Measurements from ENCODE around the gene ADGRG6. TPM values are rescaled to one million over a fixed set of nuclear protein-coding genes. Genes with fewer than 3 reads are reported as not detected.
"Not testable (repeated sequence)": the region's sequence is repeated elsewhere in the genome, so short reads cannot be mapped to it uniquely, and the experiment has no call there.

The ADGRG6 gene
- total RNA-seq, 1 donor from 2014 or later = 43.5 TPM

DNA sequence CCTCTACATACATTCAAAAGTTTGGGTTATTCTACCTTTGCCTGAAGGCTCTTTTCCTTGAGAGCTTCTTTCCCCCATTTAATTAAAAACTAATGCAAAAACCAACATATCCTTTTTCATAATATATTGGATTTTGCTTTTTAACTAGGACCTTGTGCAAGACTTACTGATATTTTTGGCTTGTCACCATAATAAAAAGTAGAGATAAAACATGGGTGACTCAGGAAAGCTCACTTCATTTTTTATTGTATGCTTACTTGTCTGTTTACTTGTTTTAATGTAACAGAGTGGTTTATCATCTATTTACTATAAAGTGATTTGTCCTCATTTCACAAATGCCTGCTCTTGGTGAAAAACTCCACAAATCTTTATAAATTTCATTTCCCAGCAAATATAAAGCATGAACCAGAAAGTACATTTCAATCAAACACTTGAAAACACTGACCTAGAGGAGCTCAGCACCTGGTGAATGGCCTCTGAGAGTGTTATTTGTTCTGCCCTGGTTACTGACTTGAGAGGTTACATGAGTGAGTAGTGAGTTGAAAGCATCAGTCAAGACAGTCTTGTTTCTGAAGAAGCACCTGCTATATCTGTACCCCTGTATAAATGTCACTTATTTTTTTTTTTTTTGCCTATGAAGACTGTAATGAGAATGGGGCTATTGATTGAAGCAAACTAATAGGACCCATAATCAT is 20.8 kb downstream of the ADGRG6 start:
- no peak for DNase-seq

DNA sequence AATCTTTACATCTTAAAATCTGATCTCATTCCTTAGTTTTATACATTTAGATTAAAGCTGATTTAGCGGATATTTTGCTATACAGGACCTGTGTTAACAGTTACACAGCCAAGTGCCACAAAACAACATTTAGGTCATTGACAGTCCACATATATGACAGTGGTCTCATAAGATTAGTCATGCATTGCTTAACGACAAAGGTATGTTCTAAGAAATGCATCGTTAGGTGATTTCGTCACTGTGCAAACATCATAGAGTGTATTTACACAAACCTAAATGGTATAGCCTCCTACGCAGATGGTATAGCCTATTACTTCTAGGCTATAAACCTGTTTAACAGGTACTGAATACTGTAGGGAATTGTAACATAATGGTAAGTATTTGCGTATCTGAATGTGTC is 21.6 kb downstream of the ADGRG6 start:
- no peak for DNase-seq

DNA sequence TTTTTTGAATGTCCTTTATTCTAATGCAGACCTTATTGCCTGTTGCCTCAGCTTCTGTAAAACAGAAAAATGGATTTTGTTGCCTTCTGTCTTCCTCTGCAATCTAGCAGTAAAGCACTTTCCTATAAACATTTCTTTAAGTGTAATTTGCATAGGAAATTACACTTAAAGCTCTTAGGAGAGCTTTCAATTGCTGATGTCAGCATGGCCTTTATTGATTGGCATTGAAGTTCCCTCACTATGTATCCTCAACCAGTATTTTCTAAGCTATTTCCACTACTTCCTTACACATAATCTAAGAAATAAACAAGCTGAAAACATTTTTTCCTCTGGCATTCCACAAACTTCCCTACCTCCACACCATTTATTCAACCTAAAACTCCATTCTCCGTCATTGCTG is 22.3 kb downstream of the ADGRG6 start:
- no peak for DNase-seq

DNA sequence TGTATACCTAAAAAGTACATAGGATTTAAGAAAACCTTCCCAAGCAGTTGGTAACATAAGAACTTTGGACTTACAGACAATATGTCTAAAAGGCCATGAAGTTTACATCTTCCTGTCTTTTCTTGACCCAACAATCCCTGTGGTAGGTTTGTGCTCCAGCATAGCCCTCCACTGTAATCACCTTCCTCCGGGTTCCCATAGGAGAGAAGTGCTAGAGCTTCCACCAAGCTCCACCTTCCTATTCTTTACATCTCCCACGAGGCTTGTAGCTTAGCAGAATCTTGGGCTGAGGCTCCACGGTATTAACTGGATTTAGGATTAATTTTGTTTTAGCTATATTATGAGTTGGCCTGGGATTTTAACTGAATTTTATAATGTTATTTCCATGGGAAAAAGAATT is 23.3 kb downstream of the ADGRG6 start:
- DNase-seq = no peak

DNA sequence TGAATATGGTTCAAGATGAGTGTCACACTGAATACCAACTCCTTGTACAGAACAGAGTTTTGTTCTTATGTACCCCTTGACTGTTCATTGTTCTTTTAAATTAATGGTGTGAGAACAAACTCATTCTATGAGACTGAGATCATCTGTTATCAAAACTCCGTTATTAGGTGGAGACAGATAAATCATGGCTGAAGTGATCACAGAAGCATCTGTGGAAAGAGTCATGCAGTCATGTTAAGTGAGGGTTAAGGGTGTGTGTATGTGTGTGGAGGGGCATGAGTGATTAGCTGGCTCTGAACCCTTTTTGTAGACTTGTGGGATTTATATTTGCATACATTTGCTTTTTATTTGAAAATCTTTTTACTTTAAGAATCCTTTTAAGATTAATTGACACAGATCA is 24.7 kb downstream of the ADGRG6 start:
- DNase-seq = no peak

DNA sequence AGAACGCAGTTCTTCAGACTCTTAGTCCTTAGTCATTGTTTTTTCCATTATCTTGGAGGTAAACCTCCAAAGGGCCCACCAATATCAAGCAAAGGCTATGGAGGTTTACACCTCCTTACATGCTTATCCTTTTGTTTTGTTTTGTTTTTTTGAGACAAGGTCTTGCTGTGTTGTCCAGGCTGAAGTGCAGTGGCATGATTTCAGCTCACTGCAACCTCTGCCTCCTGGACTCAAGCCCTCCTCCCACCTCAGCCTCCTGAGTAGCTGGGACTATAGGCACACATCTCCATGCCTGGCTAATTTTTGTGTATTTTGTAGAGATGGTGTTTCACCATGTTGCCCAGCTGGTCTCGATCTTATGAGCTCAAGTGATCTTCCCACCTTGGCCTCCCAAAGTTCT is 26.3 kb downstream of the ADGRG6 start:
- no peak for DNase-seq

DNA sequence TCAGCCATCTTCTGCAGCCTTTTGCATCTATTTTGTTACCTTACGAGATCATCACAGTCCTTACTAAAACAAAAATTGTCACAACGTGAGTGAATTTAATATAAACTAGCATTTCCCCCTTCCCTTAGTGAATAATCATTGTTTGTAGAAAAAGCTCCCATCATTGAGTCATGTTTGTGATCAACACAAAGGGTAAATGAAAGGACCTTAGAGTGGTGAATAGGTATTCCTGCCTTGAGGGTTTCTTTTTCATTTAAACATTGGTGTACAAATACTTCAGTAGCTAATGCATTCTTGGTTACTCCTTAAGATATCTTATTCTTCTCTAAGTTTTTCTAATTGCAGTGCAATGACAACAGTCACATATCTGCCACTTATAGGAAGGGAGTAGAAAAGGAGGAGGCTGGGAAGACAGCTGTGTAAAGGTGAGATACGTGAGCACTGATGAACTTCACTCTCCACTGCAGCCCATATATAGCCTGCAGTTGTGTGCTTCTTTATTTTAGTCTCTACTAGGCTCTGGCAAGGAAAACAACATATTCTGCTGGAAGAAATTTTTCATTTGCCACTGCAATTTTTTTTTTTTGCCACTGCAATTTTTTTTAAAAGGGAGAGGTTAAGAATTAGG is 27.8 kb downstream of the ADGRG6 start:
- DNase-seq = no peak

DNA sequence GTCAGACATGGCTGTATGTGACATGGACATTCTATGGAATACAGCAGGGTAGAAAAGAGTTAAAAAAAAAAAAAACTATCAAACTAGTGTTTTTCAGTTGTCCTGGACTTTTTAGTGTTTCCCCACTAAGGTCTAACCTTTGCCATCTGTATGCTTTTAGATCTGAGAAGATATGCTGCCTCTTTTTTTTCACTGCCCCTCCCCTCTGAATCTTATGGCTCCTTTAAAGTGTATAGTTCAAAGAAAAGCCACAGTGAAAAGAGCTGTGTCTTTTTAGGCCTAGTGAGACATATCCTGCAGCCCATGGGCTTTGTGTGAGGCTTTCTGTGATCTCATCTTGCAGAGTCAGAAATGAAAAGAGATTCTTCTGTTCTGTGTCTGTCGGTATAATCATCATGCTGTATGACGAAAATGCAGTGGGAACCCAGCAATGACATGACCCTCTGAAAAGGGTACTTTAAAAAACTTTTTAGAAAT is 29.3 kb downstream of the ADGRG6 start:
- DNase-seq = peak; percentile 25

DNA sequence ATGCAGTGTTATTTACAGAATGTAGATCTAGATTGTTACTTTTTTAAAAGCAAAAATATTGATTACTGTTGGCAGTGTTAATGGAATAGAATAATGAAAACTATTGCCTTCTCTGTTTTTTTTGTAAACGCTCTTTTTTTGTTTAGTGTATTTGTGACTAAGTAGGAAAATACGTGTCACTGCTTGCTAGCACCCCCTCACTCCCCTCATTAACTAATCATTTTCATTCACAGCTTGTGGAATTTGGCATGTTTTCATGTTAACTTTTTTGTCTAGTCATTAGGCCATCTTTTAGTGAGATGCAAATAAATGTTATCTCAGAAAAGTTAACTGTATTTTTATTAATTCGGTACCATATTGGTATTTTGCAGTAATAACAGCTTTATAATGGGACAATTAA is 29.8 kb downstream of the ADGRG6 start:
- DNase-seq = no peak

DNA sequence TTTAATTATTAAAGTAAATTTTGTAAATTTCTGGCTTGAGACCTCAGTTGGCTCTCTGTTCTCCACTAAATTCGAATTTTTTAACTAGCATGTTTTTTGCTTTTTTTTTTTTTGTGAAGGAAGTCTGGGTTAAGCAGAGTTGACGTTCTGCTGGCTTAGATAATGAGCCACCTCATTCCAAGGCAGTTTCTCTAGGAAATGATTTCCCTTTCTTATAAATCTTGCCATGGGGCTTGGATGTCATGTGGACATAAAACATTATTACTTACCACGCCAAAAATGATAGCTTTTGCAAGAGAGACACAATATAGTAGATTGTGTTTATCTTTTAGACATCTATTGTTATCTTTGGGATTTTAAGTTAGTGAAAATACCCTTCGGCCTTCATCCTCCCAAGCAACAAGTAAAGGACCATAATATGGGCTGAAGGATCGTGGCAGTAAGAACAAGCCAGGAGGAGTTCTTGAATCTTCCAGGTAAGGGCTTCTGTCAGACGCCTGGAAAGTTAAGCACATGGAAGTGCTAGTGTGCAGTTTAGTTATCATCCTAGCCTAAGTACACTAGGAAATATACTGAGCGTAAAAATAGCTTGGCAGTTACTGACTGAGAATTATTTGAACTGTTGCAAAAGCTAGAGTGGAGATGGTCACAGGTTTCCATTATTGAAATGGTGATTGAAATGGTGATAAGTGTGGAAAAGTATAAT is 30.7 kb downstream of the ADGRG6 start:
- no peak for DNase-seq

DNA sequence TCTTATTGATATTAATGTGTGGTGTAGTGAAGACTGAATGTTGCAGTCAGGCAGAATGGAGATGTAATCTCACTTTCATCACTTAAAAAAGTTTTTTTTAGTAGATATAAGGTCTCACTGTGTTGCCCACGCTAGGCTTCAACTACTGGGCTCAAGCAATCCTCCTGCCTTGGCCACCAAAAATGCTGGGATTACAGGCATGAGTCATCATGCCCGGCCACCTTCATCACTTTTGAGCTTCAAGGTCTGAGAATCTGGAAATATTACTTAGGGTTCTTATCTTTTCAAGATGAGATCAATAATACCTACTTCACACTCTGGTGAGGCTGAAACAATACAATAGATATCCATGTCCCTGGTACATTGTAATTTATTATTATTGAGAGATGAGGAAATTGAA is 31.6 kb downstream of the ADGRG6 start:
- DNase-seq = no peak

DNA sequence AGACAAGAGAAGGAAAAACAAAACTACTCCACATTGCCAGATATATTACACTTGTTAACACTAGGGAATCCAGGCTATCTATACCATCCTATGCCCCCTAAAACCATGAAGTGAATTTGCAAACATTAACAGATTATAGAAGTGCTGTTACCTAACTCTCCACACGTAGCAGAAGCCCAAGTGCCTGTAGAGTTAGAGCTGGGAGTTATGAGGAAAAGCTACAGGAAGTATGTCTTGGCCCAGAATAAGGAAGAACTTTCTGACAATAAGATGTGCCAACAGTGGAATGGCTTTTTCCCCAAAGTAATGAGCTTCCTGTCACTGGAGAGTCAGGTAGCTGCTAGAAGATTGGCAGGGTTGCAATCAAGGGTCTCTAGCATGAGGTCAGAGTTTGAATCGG is 32.5 kb downstream of the ADGRG6 start:
- DNase-seq = no peak

DNA sequence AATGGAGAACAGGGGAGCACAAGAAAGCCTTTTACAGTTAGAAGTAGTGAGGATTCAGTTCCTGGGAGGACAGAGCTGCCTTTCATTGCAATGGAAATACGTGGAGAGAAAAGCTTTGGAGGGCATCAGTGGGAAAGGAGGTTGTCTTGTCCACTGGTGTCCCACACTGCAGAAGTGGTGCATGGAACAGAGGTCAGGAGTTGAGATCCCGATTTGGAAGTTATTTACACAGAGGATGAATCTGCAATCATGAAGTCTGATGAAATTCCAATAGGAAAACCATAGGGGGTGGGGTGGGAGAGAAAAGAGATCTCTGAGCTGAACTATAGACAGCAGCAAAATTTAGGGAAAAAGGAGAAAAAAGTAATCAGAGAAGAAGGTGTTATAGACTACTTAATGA is 33.6 kb downstream of the ADGRG6 start:
- no peak for DNase-seq

DNA sequence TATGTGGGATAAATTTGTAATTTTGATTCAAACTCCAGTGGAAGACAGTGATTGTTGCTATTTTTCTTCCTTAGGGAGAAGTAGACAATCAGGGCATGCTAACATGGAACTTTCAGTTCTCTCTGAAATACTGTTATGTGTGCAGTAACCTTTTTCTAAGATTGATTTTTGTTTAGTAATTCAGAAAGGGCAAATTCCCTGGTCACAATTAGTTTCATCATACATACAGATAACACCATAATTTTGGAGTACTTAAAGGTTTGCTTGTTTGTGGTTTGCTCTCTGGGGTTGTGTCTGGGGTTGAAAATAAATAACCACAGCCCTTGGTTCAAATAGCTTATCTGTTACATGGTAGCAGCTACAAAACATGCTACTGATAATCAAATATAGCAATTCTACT is 34.4 kb downstream of the ADGRG6 start:
- DNase-seq = no peak

DNA sequence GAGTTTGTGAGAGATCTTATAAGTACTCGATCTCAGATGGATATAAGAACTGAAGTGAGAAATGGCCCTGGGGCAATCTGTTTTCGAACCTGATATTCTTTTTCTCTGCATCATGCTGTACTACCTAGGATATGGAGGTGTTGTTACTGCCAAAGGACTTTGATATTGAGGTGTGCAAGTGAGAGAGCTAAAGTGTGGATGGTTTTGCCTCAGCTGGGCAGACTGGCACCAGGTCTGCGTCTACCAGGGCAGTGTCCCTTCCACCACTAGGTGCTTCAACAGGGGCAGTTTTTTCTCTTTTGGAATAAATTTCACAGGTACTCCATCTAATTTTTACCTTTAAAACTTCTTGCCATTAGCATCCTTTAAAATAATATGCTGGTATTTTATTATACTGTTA is 35.0 kb downstream of the ADGRG6 start:
- no peak for DNase-seq

DNA sequence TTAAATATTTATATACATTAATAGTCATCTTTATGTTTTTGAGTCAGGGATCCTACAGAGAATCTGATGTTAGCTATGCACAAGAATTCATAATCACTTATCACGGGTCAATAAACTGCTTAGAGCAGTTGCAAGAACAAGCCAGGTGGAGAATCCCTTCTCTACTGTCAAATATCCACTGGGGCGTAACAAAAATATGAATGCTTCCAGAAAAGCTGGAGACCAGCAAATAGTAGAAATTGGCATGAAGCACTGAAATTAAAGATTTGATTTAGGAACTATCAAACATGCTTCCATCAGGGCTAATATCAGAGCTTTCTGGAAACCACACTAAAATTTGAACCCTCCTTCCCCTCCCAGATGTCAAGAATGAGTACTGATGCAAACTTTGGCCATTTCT is 37.3 kb downstream of the ADGRG6 start:
- DNase-seq = no peak

DNA sequence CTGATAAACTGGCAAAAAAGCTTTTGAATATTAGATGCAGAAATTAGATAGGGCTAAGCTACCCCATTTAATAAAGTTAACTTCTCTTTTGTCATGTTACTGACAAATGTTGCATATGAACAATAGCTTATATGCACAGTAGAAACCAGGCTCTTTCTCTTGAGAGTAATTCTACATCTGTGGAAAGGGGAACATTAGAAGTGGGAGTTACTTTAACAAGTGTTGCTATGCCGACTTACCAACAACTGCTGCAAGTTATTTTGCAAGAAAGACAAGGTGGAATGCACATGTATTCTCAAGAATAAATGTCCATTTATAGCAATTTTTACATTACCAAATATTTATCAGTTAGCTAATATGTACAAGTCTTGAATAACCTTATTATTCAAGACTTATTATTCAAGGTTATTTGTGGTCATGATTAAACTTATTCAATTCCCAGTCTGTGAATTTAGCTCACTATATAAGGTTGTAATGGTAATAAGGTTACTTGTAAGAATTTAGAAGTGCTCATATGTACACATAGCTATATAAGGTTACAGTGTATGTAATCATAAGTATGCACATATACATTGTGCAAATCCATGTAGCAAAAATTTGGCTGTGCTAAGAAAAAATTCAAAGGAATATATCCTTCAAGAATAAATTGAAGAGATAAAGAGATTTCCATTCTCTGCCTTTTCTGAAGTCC is 38.3 kb downstream of the ADGRG6 start:
- no peak for DNase-seq

DNA sequence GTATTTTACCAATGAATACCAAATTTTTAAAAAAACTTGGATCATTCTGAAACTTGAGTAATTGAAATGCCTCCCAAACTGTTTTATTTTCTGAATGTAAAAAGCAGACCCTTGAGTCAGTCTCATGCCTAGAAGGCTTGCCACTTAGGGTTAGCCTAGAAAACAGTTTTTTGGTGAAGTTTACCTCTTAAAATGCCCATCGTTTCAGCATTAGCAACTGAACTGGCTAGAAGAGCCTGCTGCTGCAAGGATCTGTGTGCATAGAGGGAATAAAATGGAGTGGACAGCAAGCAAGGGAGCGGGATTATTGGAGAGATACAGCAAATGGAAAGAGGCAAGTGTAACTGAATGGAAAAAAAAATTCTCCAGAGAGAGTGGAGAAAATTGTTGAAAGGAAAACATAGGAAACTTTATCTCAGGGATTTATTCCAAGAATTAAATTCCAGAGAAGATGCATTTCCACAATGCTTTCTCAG is 40.1 kb downstream of the ADGRG6 start:
- no peak for DNase-seq

DNA sequence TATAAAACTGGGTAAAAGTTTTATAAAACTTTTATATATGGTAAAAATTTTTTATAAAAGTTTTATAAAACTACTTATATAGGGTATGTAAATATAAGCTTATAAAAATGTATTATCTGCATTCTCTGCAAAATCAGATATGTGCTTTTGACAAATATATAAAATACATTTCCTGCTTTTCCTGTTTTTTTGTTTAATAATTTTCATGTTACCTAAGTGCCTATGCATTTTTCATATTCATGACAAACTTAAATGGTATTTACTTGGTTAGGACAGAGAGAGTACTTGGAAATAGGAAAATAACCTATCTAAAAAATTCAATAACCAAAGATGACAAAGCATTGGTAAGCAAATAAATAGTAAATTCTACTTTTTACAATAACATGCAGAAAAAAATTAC is 41.2 kb downstream of the ADGRG6 start:
- no peak for DNase-seq

DNA sequence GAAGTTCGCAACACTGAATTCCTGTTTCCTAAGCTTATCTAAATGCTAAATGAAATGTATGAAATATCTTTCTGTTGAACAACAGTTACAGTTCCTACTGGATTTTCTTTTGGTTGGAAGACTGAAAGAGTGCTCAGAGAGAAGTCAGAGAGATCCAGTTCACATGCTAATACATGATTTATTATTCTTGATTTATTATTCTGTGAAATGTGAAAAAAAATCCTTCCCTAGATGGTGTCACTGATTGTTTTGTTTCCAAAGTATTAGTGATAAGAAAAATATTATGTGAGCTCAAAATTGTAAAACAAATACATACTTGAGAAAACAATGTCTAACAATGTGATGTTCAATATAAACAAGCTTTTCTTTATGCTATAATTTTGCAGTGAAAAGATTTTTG is 42.1 kb downstream of the ADGRG6 start:
- DNase-seq = no peak

DNA sequence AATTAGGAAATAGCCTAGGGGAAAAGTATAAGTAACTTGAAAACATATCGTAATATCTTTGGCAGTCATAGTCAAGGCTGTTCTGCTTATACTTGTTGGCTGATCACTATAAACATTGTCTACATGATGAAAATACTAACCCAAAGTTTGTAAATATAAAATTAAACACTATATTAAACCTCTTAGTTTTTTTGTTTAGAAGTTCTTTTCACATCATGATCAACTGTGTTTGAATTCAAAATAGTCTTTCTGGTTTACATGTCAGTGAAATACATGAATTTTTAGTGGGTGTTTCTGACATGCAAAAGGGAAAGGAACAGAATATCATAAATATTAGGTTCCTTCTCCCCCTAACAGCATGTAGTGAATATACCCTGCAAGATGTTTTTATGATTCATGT is 43.5 kb downstream of the ADGRG6 start:
- no peak for DNase-seq

DNA sequence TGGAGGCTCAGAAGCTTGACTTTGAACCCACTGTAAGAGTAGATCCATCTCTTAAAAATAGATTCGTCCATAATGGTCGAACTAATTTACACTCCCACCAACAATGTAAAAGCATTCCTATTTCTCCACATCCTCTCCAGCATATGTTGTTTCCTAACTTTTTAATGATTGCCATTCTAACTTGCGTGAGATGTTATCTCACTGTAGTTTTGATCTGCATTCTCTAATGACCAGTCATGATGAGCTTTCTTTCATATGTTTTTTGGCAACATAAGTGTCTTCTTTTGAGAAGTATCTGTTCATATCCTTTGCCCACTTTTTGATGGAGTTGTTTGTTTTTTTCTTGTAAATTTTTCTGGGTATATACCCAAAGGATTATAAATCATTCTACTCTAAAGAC is 44.4 kb downstream of the ADGRG6 start:
- DNase-seq = not testable (repeated sequence)

All from skin of body (tissue), 2 donors.